ENCODE results near the gene C16orf95. TPM values are rescaled to one million over a fixed set of nuclear protein-coding genes. Genes with fewer than 3 reads are reported as not detected.

C16orf95 gene
- total RNA-seq, 2 experiments from 2014 or later = 17.2 to 23.4 TPM

- no peaks in the 10 kb centered on the region for H3K9me3 Mint-ChIP-seq
- intact Hi-C loops (cut with micrococcal nuclease) = no loop called here
- H3K36me3 Mint-ChIP-seq (ENCODE audit: low read depth) = peaks cover 12% of the 10 kb centered on the region
- DNase-seq = no peak
- H3K27me3 Mint-ChIP-seq (ENCODE audit: low read depth) = no peaks in the 10 kb centered on the region
- no peak overlapping the region for H3K4me3 Mint-ChIP-seq
- H3K27ac Mint-ChIP-seq = no peak overlapping the region
- CTCF ChIA-PET = no interaction called here
- peaks cover 11% of the 10 kb centered on the region for H3K4me1 Mint-ChIP-seq (ENCODE audit: low read depth)
Observed at GRCh38 chr16:87334651-87335624, 17.7 kb upstream of the C16orf95 start.

DNA sequence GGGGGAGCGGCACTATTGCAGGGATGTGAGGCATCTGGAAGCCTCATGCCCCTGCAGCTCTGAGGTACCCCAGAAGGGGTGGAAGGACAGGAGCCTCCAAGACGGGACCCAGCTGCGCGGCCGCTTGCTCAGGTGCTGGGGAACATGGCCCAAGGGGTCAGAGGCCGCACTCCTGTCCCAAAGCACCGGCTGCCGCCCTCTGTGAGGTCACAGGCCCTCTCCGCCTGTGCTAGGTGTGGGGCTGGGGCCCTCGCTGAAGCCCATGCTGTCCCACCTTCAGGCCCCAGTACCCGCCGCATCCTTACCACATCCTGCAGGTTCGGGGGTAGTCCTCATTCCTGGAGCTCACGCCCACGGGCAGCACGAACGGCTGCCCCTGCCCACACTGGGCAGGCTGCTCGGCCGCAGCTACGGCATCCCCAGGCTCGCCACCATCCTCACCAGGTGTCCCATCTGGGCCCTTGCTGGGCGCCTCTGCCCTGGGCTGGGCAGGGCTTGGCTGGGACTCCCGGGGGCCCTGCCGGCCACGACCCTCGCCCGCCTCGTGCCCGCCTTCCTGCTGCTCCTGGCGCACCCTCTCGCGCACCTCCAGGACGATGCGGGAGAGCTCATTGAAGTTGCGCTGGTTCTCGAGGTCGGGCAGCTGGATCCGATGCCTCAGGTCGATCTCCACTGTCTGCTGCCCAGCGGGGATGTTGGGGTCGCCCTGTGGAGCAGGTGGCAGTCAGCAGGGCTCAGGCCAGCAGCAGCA, 16.6 kb upstream of the C16orf95 start:
- intact Hi-C loops (cut with micrococcal nuclease) = no loop called here
- CTCF ChIA-PET = interaction anchor here (0.5 kb wide), 1 partner anchor 340 kb away, joined by 3 read pairs; no protein-coding TSS in a partner anchor
- no peak for DNase-seq
- Mint-ChIP-seq H3K4me3 (no peak overlapping the region), H3K27me3 (ENCODE audit: low read depth) (no peaks in the 10 kb centered on the region), H3K36me3 (ENCODE audit: low read depth) (peaks cover 7% of the 10 kb centered on the region), H3K4me1 (ENCODE audit: low read depth) (peaks cover 7% of the 10 kb centered on the region), H3K9me3 (no peaks in the 10 kb centered on the region), H3K27ac (no peak overlapping the region)

GRCh38 chr16:87333101-87333500, 15.9 kb upstream of the C16orf95 start:
- Mint-ChIP-seq H3K9me3 (no peaks in the 10 kb centered on the region), H3K4me3 (no peak overlapping the region), H3K27ac (no peak overlapping the region), H3K36me3 (ENCODE audit: low read depth) (peaks cover 6% of the 10 kb centered on the region), H3K4me1 (ENCODE audit: low read depth) (peaks cover 6% of the 10 kb centered on the region), H3K27me3 (ENCODE audit: low read depth) (no peaks in the 10 kb centered on the region)
- intact Hi-C loops (cut with micrococcal nuclease) = no loop called here
- CTCF ChIA-PET = interaction anchor here (0.6 kb wide), 1 partner anchor 33 kb away, joined by 4 read pairs; no protein-coding TSS in a partner anchor
- DNase-seq = no peak

DNA sequence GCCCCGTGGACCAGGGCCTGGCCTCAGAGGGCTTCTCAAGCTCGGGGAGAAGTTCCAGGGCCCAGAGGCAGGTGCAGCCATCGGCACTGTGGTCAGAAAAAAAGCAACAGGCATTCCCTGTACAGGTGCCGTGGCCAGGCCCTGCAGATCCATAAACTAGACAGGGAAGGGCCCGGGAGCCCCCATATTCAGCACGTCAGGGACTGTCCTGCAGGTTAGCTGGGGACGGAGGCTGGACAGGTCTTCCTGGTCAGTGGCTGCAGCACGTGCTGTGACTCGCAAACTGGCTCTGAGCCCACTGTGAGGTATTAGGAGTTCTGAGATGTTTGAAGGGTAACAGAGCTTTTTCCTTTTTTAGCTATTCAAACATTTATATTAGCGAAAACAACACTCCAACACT, 15.0 kb upstream of the C16orf95 start:
- Mint-ChIP-seq H3K4me1 (ENCODE audit: low read depth) (peaks cover under 1% of the 10 kb centered on the region), H3K27me3 (ENCODE audit: low read depth) (no peaks in the 10 kb centered on the region), H3K36me3 (ENCODE audit: low read depth) (peaks cover 5% of the 10 kb centered on the region), H3K4me3 (no peak overlapping the region), H3K9me3 (no peaks in the 10 kb centered on the region), H3K27ac (no peak overlapping the region)
- CTCF ChIA-PET = interaction anchor here (0.9 to 1.0 kb wide), 2 partner anchors 15 to 304 kb away, joined by 3 read pairs; partner anchors contain the start of gene C16orf95
- intact Hi-C loops (cut with micrococcal nuclease) = no loop called here
- DNase-seq = no peak

DNA sequence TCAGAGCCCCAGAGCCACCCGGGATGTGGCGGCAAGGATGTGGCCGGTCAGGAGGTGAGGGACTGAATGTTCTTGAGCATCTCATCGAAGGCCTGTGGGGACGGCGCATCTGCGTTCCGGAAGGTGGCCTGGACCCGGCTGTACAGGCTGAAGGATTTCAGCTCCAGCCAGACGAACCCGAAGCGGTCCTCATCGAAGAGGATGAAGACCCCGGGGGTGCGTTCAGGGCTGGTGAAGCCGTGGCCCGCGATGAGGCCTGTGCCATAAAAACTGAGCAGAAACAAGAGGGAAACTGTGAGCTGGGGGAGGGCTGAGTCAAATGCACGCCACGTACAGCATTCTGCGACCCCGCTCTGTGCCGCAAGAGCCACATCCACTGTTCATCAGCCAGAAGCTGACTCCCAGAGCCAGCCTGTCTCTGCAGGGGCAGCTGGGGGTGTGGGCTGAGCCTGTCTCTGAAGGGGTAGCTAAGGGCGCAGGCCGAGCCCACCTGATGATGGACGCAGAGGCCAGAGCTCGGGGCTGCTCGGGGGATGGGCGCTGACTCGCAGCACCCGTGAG, 14.1 kb upstream of the C16orf95 start:
- CTCF ChIA-PET = interaction anchor here (0.9 to 1.0 kb wide), 2 partner anchors 14 to 305 kb away, joined by 3 read pairs; partner anchors contain the start of gene C16orf95
- Mint-ChIP-seq H3K9me3 (no peaks in the 10 kb centered on the region), H3K27me3 (ENCODE audit: low read depth) (no peaks in the 10 kb centered on the region), H3K4me3 (no peak overlapping the region), H3K27ac (no peak overlapping the region), H3K4me1 (ENCODE audit: low read depth) (no peaks in the 10 kb centered on the region), H3K36me3 (ENCODE audit: low read depth) (peaks cover 5% of the 10 kb centered on the region)
- DNase-seq = no peak
- intact Hi-C loops (cut with micrococcal nuclease) = no loop called here

DNA sequence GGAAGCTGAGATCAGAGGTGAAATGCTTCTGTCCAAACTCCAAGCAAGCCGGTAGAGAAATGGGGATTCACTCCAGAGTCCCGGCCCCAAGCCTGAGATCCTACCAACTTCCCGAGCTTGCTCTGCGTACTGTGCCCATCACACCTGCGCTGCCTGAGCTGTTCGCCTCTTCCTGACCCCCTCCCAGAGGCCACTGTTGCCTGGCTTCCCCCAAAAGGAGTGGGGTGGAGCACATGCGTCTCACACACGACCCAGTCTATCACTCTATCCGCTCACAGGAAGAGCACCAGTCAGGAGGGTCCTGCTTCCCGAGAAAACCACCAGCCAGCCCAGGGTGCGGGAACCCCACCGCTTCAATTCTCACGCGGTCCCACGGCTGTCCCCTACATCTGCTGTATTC, 13.5 kb upstream of the C16orf95 start:
- Mint-ChIP-seq H3K27ac (no peak overlapping the region), H3K27me3 (ENCODE audit: low read depth) (no peaks in the 10 kb centered on the region), H3K4me3 (no peak overlapping the region), H3K9me3 (no peaks in the 10 kb centered on the region), H3K36me3 (ENCODE audit: low read depth) (peaks cover 5% of the 10 kb centered on the region), H3K4me1 (ENCODE audit: low read depth) (no peaks in the 10 kb centered on the region)
- intact Hi-C loops (cut with micrococcal nuclease) = no loop called here
- DNase-seq = no peak
- CTCF ChIA-PET = no interaction called here

DNA sequence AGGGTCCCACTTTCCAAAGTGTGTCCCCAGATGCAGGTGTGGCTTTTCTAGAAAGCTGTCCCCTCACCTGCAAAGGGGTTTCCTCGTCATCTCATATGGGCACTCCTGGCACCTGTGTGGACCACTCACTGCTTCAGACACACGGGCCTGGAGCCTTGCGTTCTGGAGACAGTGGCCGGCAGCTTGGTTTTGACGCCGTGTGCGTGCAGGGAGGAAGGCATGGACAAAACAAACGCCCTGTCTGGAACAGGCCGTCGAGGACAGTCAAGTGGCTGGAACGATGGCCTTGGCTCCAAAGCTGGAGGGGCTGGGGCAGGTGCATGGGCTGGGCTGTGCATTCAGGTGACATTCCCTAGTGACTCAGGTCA, 13.0 kb upstream of the C16orf95 start:
- H3K27me3 Mint-ChIP-seq (ENCODE audit: low read depth) = no peaks in the 10 kb centered on the region
- CTCF ChIA-PET = no interaction called here
- peaks cover 4% of the 10 kb centered on the region for H3K36me3 Mint-ChIP-seq (ENCODE audit: low read depth)
- no peak overlapping the region for H3K27ac Mint-ChIP-seq
- no peak for DNase-seq
- intact Hi-C loops (cut with micrococcal nuclease) = no loop called here
- H3K4me3 Mint-ChIP-seq = no peak overlapping the region
- peaks cover 2% of the 10 kb centered on the region for H3K4me1 Mint-ChIP-seq (ENCODE audit: low read depth)
- H3K9me3 Mint-ChIP-seq = no peaks in the 10 kb centered on the region

GRCh38 chr16:87329436-87330256, 12.5 kb upstream of the C16orf95 start:
- Mint-ChIP-seq H3K27me3 (ENCODE audit: low read depth) (no peaks in the 10 kb centered on the region), H3K4me3 (no peak overlapping the region), H3K27ac (no peak overlapping the region), H3K9me3 (no peaks in the 10 kb centered on the region), H3K4me1 (ENCODE audit: low read depth) (peaks cover 2% of the 10 kb centered on the region), H3K36me3 (ENCODE audit: low read depth) (peaks cover 3% of the 10 kb centered on the region)
- no peak for DNase-seq
- intact Hi-C loops (cut with micrococcal nuclease) = no loop called here
- CTCF ChIA-PET = no interaction called here

GRCh38 chr16:87328846-87329245, 11.7 kb upstream of the C16orf95 start:
- CTCF ChIA-PET = no interaction called here
- peaks cover 3% of the 10 kb centered on the region for H3K36me3 Mint-ChIP-seq (ENCODE audit: low read depth)
- H3K27ac Mint-ChIP-seq = no peak overlapping the region
- no peaks in the 10 kb centered on the region for H3K27me3 Mint-ChIP-seq (ENCODE audit: low read depth)
- no peaks in the 10 kb centered on the region for H3K9me3 Mint-ChIP-seq
- peaks cover 2% of the 10 kb centered on the region for H3K4me1 Mint-ChIP-seq (ENCODE audit: low read depth)
- intact Hi-C loops (cut with micrococcal nuclease) = no loop called here
- no peak overlapping the region for H3K4me3 Mint-ChIP-seq
- DNase-seq = no peak

GRCh38 chr16:87327798-87328495, 10.8 kb upstream of the C16orf95 start:
- H3K27me3 Mint-ChIP-seq (ENCODE audit: low read depth) = no peaks in the 10 kb centered on the region
- peaks cover 2% of the 10 kb centered on the region for H3K4me1 Mint-ChIP-seq (ENCODE audit: low read depth)
- no peaks in the 10 kb centered on the region for H3K9me3 Mint-ChIP-seq
- no peak overlapping the region for H3K4me3 Mint-ChIP-seq
- H3K36me3 Mint-ChIP-seq (ENCODE audit: low read depth) = peaks cover 3% of the 10 kb centered on the region
- no peak for DNase-seq
- no peak overlapping the region for H3K27ac Mint-ChIP-seq
- intact Hi-C loops (cut with micrococcal nuclease) = no loop called here
- CTCF ChIA-PET = interaction anchor here (0.7 kb wide), 1 partner anchor 73 kb away, joined by 3 read pairs; no protein-coding TSS in a partner anchor

DNA sequence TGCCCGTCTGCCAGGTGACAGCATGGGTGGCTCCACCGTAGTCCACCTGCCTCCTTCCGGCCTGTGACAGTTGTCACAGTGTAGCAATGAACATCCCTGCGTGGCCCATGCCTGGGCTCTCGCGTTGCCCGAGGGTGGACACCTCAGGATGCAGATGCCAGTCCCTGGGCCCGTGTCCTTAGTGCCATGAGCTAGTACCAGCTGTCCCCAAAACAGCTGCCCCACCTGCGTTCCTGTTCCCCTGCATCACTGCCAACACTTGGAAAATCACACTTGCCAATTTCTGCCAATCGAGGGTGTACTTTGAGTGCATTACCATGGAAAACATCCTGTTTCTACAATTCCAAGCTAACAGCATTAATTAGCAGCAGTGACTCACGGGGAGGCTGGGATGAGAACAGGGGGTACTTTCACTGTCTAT, 9.0 kb upstream of the C16orf95 start:
- intact Hi-C loops (cut with micrococcal nuclease) = no loop called here
- H3K27ac Mint-ChIP-seq = no peak overlapping the region
- DNase-seq = no peak

More for the DNA sequence above, 9.0 kb upstream of the C16orf95 start:
- CTCF ChIA-PET = interaction anchor here (1.2 kb wide), 1 partner anchor 21 kb away, joined by 3 read pairs; no protein-coding TSS in a partner anchor
- Mint-ChIP-seq H3K4me3 (no peak overlapping the region), H3K36me3 (ENCODE audit: low read depth) (peaks cover 3% of the 10 kb centered on the region), H3K9me3 (no peaks in the 10 kb centered on the region), H3K4me1 (ENCODE audit: low read depth) (peaks cover 2% of the 10 kb centered on the region), H3K27me3 (ENCODE audit: low read depth) (no peaks in the 10 kb centered on the region)

Data from activated naive CD4-positive, alpha-beta T cell treated with anti-CD3 and anti-CD28 coated beads for 36 hours (primary cell).